Measurements from ENCODE around the gene CAMK2G. TPM values are rescaled to one million over a fixed set of nuclear protein-coding genes. Genes with fewer than 3 reads are reported as not detected.

CAMK2G gene
- total and polyA plus RNA-seq, 4 donors = 6.8 to 18.3 (median 9.9) TPM

DNA sequence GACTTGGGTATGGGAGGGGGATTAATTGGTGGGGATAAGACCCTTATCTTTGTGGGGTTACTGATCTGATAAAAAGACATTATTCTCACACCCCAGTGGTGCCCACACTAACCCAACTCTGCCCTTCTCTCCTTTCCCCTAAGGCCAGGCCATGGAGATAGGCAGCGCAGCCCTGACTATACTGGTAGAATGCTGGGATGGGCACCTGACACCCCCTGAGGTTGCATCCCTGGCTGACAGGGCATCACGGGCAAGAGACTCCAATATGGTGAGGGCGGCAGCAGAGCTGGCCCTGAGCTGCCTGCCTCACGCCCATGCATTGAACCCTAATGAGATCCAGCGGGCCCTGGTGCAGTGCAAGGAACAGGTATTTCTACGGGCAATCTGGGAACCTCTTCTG, 76.3 kb downstream of the CAMK2G start:
- Histone ChIP-seq H3K9ac (ENCODE audit: low read depth in 1 of 2, low read length in 2 of 2) (no peak overlapping the region), H3K9me3 (ENCODE audit: control insufficient read depth in 4 of 4, low read length in 3 of 4) (no peaks in the 10 kb centered on the region), H3K4me1 (ENCODE audit: control insufficient read depth in 4 of 4, insufficient read depth in 4 of 4, low read length in 3 of 4) (no peaks in the 10 kb centered on the region), H3K4me3 (ENCODE audit: low read depth in 1 of 3, low read length in 3 of 3) (no peak overlapping the region), H3K27me3 (ENCODE audit: control insufficient read depth in 4 of 4, insufficient read depth in 4 of 4, low read length in 3 of 4) (no peaks in the 10 kb centered on the region), H3K27ac (ENCODE audit: low read depth in 1 of 2, low read length in 2 of 2) (no peak overlapping the region), H3K36me3 (ENCODE audit: control insufficient read depth in 4 of 4, insufficient read depth in 3 of 4, low read depth in 1 of 4, low read length in 3 of 4) (peaks cover 18 to 95% (median 76%) of the 10 kb centered on the region in 4 donors)
- DNase-seq (ENCODE audit: low spot score) = no peak
- WGBS = 94% methylated on average over 6 of the region's 6 CpGs
- no peak for TF ChIP-seq RAD21 (IDR thresholded peaks at IDR 0.05)
- TF ChIP-seq FOXA1 (IDR thresholded peaks at IDR 0.05) = no peak

DNA sequence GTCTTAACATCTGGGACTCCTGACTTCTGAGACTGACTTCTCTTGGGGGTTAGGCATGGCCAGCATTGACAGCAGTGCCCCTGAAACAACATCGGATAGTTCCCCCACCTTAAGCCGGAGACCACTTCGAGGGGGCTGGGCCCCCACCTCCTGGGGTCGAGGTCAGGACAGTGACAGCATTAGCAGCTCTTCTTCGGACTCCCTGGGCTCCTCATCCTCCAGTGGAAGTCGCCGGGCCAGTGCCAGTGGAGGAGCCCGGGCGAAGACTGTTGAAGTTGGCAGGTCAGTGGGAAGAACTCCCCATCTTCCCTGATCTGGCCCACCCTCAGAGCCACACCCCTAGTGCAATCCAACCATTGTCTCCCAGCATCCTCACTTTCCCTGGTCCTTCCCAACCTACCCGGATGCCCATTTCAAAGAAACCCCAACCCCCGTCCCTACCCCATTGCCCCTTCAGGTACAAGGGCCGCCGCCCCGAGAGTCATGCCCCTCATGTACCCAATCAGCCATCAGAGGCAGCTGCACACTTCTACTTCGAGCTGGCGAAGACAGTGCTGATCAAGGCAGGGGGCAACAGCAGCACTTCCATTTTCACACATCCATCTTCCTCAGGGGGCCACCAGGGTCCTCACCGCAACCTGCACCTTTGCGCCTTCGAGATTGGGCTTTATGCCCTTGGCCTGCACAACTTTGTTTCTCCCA, 76.9 kb downstream of the CAMK2G start:
- Histone ChIP-seq H3K27ac (ENCODE audit: low read depth in 1 of 2, low read length in 2 of 2) (no peak overlapping the region), H3K4me3 (ENCODE audit: low read depth in 1 of 3, low read length in 3 of 3) (no peak overlapping the region), H3K9me3 (ENCODE audit: control insufficient read depth in 4 of 4, low read length in 3 of 4) (no peaks in the 10 kb centered on the region), H3K27me3 (ENCODE audit: control insufficient read depth in 4 of 4, insufficient read depth in 4 of 4, low read length in 3 of 4) (no peaks in the 10 kb centered on the region), H3K4me1 (ENCODE audit: control insufficient read depth in 4 of 4, insufficient read depth in 4 of 4, low read length in 3 of 4) (no peaks in the 10 kb centered on the region), H3K36me3 (ENCODE audit: control insufficient read depth in 4 of 4, insufficient read depth in 3 of 4, low read depth in 1 of 4, low read length in 3 of 4) (peaks cover 19 to 95% (median 74%) of the 10 kb centered on the region in 4 donors), H3K9ac (ENCODE audit: low read depth in 1 of 2, low read length in 2 of 2) (no peak overlapping the region)
- WGBS = 92% methylated on average over 19 of the region's 19 CpGs
- DNase-seq (ENCODE audit: low spot score) = no peak
- TF ChIP-seq, protein P1, sequence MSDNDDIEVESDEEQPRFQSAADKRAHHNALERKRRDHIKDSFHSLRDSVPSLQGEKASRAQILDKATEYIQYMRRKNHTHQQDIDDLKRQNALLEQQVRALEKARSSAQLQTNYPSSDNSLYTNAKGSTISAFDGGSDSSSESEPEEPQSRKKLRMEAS (IDR thresholded peaks at IDR 0.05) = no peak
- TF ChIP-seq FOXA1 (IDR thresholded peaks at IDR 0.05) = no peak
- TF ChIP-seq, protein P2, sequence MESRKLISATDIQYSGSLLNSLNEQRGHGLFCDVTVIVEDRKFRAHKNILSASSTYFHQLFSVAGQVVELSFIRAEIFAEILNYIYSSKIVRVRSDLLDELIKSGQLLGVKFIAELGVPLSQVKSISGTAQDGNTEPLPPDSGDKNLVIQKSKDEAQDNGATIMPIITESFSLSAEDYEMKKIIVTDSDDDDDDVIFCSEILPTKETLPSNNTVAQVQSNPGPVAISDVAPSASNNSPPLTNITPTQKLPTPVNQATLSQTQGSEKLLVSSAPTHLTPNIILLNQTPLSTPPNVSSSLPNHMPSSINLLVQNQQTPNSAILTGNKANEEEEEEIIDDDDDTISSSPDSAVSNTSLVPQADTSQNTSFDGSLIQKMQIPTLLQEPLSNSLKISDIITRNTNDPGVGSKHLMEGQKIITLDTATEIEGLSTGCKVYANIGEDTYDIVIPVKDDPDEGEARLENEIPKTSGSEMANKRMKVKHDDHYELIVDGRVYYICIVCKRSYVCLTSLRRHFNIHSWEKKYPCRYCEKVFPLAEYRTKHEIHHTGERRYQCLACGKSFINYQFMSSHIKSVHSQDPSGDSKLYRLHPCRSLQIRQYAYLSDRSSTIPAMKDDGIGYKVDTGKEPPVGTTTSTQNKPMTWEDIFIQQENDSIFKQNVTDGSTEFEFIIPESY (IDR thresholded peaks at IDR 0.05) = no peak
- TF ChIP-seq NR2F2 (IDR thresholded peaks at IDR 0.05) = no peak
- TF ChIP-seq JUND (IDR thresholded peaks at IDR 0.05) = no peak
- no peak for TF ChIP-seq HNF4A (conservative IDR thresholded peaks at IDR 0.05)
- no peak for TF ChIP-seq FOXA2 (IDR thresholded peaks at IDR 0.05)
- TF ChIP-seq RAD21 (IDR thresholded peaks at IDR 0.05) = no peak
- no peak for TF ChIP-seq EGR1 (IDR thresholded peaks at IDR 0.05; ENCODE audit: low read depth in 2 of 2)
- no peak for TF ChIP-seq GABPA (IDR thresholded peaks at IDR 0.05 in 1 of 2, conservative IDR thresholded peaks at IDR 0.05 in 1 of 2)
- TF ChIP-seq HNF4G (IDR thresholded peaks at IDR 0.05) = no peak
- TF ChIP-seq, protein P3, sequence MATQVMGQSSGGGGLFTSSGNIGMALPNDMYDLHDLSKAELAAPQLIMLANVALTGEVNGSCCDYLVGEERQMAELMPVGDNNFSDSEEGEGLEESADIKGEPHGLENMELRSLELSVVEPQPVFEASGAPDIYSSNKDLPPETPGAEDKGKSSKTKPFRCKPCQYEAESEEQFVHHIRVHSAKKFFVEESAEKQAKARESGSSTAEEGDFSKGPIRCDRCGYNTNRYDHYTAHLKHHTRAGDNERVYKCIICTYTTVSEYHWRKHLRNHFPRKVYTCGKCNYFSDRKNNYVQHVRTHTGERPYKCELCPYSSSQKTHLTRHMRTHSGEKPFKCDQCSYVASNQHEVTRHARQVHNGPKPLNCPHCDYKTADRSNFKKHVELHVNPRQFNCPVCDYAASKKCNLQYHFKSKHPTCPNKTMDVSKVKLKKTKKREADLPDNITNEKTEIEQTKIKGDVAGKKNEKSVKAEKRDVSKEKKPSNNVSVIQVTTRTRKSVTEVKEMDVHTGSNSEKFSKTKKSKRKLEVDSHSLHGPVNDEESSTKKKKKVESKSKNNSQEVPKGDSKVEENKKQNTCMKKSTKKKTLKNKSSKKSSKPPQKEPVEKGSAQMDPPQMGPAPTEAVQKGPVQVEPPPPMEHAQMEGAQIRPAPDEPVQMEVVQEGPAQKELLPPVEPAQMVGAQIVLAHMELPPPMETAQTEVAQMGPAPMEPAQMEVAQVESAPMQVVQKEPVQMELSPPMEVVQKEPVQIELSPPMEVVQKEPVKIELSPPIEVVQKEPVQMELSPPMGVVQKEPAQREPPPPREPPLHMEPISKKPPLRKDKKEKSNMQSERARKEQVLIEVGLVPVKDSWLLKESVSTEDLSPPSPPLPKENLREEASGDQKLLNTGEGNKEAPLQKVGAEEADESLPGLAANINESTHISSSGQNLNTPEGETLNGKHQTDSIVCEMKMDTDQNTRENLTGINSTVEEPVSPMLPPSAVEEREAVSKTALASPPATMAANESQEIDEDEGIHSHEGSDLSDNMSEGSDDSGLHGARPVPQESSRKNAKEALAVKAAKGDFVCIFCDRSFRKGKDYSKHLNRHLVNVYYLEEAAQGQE (IDR thresholded peaks at IDR 0.05) = no peak
- no peak for TF ChIP-seq RXRA (IDR thresholded peaks at IDR 0.05)
- TF ChIP-seq, protein P4, sequence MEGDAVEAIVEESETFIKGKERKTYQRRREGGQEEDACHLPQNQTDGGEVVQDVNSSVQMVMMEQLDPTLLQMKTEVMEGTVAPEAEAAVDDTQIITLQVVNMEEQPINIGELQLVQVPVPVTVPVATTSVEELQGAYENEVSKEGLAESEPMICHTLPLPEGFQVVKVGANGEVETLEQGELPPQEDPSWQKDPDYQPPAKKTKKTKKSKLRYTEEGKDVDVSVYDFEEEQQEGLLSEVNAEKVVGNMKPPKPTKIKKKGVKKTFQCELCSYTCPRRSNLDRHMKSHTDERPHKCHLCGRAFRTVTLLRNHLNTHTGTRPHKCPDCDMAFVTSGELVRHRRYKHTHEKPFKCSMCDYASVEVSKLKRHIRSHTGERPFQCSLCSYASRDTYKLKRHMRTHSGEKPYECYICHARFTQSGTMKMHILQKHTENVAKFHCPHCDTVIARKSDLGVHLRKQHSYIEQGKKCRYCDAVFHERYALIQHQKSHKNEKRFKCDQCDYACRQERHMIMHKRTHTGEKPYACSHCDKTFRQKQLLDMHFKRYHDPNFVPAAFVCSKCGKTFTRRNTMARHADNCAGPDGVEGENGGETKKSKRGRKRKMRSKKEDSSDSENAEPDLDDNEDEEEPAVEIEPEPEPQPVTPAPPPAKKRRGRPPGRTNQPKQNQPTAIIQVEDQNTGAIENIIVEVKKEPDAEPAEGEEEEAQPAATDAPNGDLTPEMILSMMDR (IDR thresholded peaks at IDR 0.05; ENCODE audit: low read depth, low read length, missing input control) = no peak
